Left renal pelvis (tissue), 4 donors: Measurements from ENCODE around the gene AHNAK2. TPM values are rescaled to one million over a fixed set of nuclear protein-coding genes. Genes with fewer than 3 reads are reported as not detected.
"Not testable (repeated sequence)": the region's sequence is repeated elsewhere in the genome, so short reads cannot be mapped to it uniquely, and the experiment has no call there.

Source experiments
- DNase-seq, 4 donors: peaks; one replicate each; pipeline ENCODE4 v3.0.0-alpha.2; 2013; ENCODE audit warnings: low read depth in 4 of 4, low spot score in 3 of 4
- polyA plus RNA-seq, 4 donors: library from polyadenylated mRNA; unstranded; fragments of 120-200 nt; gene quantifications; one replicate each; pipeline ENCODE4 v1.2.1, GENCODE V29; 2013; ENCODE audit not compliant: insufficient read length in 4 of 4

AHNAK2 gene
- polyA plus RNA-seq, 4 donors = 1.5 to 7.2 (median 2.4) TPM

DNA sequence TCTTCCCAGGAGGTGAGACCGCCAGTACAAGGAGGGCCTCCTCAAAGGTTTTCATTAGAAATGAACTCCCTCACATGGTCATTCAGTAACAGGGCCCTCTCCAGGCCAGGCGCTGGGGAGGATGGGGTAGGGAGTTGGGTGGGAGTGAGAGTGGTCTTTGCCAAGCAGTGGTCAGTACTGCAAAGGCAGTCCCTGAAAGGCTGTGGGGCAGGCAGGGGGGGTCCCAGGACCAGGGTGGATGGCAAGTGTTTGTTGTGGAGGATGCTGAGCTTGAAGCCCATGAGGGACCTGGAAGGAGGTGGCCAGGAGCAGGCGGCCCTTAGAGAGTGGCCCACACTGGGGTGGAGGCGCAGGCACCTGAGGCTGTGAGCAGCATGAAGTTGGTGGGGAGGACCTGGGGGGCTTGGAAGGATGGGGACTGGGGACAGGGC lies 87.0 kb downstream of the AHNAK2 start:
- no peak for DNase-seq

DNA sequence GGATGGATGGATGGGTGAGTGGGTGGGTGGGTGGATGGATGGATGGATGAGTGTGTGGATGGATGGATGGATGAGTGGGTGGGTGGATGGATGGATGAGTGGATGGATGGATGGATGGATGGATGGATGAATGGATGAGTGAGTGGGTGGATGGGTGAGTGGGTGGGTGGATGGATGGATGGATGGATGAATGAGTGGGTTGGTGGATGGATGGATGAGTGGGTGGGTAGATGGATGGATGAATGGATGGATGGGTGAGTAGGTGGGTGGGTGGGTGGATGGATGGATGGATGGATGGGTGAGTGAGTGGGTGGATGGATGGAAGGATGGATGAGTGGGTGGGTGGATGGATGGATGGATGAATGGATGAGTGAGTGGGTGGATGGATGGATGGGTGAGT lies 87.9 kb downstream of the AHNAK2 start:
- DNase-seq = not testable (repeated sequence)

DNA sequence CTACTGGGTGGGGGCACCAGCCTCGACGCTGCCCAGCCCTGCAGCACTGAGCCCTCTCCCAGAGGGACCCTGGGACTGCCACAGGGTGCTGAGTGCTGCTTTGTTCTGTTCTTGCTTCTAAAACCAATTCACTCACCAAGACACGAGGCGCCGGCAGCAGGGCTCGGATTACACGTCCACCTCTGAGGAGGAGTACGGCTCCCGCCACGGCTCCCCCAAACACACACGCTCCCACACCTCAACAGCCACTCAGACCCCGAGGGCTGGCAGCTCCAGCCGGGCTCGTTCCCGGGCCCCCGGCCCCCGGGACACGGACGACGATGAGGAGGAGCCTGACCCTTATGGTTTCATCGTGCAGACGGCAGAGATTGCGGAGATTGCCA lies 88.8 kb downstream of the AHNAK2 start:
- no peak for DNase-seq

DNA sequence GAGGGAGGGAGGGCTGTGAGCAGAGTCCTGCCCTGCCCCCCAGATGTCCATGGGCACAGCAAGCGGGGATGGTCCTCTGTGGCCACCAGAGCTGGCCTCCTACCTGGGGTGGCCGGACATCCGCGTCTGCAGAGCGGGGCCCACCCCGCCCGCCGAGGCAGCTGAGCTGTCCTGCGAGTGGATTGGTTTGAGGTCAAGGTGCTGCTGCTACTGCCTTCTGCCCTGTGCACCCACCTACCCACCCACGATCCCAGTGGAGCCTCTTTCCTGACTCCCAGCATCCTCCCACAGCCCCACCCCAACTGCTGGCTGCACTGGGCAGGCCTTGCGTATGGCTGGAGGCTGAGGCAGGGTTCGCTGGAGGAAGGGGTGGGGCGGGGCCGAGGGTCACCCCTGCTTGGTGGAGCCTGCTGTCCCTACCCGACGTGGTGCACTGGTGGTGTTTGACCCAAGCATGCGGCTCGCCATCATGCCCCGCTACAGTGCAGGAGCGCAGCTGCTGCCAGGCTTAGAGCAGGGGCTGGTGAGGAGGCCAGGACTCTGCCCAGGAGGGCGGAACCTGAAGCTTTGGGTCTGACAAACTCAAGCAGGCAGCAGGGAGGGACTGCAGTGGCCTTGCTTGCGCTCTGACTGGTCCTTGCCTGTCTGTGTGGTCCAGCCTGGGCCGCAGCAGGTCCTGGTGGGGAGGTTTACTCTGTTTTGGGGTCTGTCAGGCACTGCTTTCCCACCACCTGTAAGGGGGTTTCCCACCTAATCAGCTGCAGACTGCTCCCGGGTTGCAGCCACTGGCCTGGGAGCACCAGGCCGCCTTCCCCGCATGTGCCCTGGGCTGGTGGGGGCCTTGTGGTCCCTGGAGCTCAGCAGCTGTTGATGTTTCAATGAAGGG lies 89.4 kb downstream of the AHNAK2 start:
- no peak for DNase-seq

DNA sequence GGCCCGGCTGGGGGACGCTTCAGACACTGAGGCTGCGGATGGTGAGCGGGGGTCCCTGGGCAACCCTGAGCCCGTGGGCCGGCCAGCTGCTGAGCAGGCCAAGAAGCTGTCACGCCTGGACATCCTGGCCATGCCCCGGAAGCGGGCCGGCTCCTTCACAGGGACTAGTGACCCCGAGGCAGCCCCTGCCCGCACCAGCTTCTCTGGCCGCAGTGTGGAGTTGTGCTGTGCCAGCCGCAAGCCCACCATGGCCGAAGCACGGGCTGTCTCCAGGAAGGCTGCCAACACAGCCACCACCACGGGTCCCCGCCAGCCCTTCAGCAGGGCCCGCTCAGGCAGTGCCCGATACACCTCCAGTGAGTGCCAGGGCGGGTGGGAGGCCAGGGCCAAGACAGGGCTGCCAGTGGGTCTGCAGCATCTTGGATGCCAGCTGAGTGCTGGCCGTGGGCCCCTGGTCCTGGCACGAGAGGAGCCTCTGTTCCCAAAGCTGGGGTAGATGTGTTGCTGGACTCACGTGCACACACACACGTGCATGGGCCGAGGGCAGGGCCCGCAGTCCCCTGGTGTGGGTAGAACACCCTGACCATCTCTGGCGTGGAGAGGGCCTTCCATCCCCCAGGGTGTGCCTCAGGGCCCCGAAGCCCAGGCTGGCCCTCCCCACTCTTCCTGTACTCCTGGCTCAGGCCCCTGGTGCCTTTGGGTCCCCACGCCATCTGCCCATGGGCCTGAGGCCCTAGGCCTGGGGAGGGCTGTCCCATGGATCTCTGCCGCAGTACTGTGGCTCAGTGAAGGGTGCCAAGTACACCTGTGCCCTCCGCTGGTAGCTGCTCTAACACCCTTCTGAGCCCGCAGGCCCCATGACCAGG lies 90.3 kb downstream of the AHNAK2 start:
- DNase-seq = no peak

Other genes with a start within 250 kb of the AHNAK2 start
- gene SIVA1, start 225.2 kb downstream of the AHNAK2 start, polyA plus RNA-seq = 10 to 100 TPM; 48.0 to 87.2 (median 56.2) TPM
- 100 to 1,000 TPM in 1 of 4 donors, 10 to 100 TPM in 3; 98.4 to 122 (median 99.0) TPM for gene AKT1, start 182.6 kb downstream of the AHNAK2 start, polyA plus RNA-seq
- gene ZBTB42, start 177.3 kb downstream of the AHNAK2 start, polyA plus RNA-seq = 1 to 10 TPM; 2.0 to 4.7 (median 3.9) TPM
- gene CEP170B, start 113.1 kb downstream of the AHNAK2 start, polyA plus RNA-seq = 10 to 100 TPM in 2 of 4 donors, 1 to 10 TPM in 2; 3.6 to 21.2 (median 11.1) TPM
- 1 to 10 TPM; 2.2 to 8.0 (median 3.4) TPM for gene PLD4, start 53.5 kb downstream of the AHNAK2 start, polyA plus RNA-seq
- 10 to 100 TPM in 3 of 4 donors, 1 to 10 TPM in 1; 7.2 to 30.3 (median 24.5) TPM for gene CLBA1, start 7.4 kb upstream of the AHNAK2 start, polyA plus RNA-seq
- gene CDCA4, start 42.7 kb upstream of the AHNAK2 start, polyA plus RNA-seq = 10 to 100 TPM; 18.2 to 26.9 (median 21.3) TPM
- gene GPR132, start 87.1 kb upstream of the AHNAK2 start, polyA plus RNA-seq = 1 to 10 TPM in 1 of 4 donors, under 1 TPM in 3; 0.24 to 1.1 (median 0.50) TPM
- gene JAG2, start 190.4 kb upstream of the AHNAK2 start, polyA plus RNA-seq = 10 to 100 TPM in 1 of 4 donors, 1 to 10 TPM in 3; 5.4 to 10.9 (median 7.4) TPM
- 10 to 100 TPM in 3 of 4 donors, 1 to 10 TPM in 1; 8.9 to 43.0 (median 24.6) TPM for gene NUDT14, start 202.9 kb upstream of the AHNAK2 start, polyA plus RNA-seq